ENCODE results near the gene KRTAP12-1.
A peak's percentile ranks its signal among the peaks of the same experiment; 100 is the strongest.

KRTAP12-1 gene

GRCh38 chr21:44710756-44711326 lies 28.9 kb upstream of the KRTAP12-1 start:
- no peak for DNase-seq

GRCh38 chr21:44710294-44710665 lies 28.3 kb upstream of the KRTAP12-1 start:
- no peak for DNase-seq

- DNase-seq = peak; percentile 10
These were observed 27.7 kb upstream of the KRTAP12-1 start for GRCh38 chr21:44709426-44710293.

- DNase-seq = no peak
These were observed 27.0 kb upstream of the KRTAP12-1 start for GRCh38 chr21:44708866-44709425.

GRCh38 chr21:44708213-44708865 lies 26.4 kb upstream of the KRTAP12-1 start:
- DNase-seq = no peak

GRCh38 chr21:44706706-44707581 lies 25.0 kb upstream of the KRTAP12-1 start:
- no peak for DNase-seq

- no peak for DNase-seq
These were observed 24.2 kb upstream of the KRTAP12-1 start for GRCh38 chr21:44706026-44706705.

- DNase-seq = no peak
These were observed 22.7 kb upstream of the KRTAP12-1 start for GRCh38 chr21:44704636-44705001.

GRCh38 chr21:44703731-44704635 lies 22.0 kb upstream of the KRTAP12-1 start:
- no peak for DNase-seq

- no peak for DNase-seq
These were observed 21.2 kb upstream of the KRTAP12-1 start for GRCh38 chr21:44702973-44703730.

GRCh38 chr21:44702111-44702972 lies 20.4 kb upstream of the KRTAP12-1 start:
- no peak for DNase-seq

GRCh38 chr21:44701541-44701940 lies 19.6 kb upstream of the KRTAP12-1 start:
- no peak for DNase-seq

GRCh38 chr21:44701023-44701400 lies 19.0 kb upstream of the KRTAP12-1 start:
- no peak for DNase-seq

- no peak for DNase-seq
These were observed 18.4 kb upstream of the KRTAP12-1 start for GRCh38 chr21:44700101-44701022.

GRCh38 chr21:44699502-44700001 lies 17.6 kb upstream of the KRTAP12-1 start:
- no peak for DNase-seq

GRCh38 chr21:44697811-44698734 lies 16.1 kb upstream of the KRTAP12-1 start:
- no peak for DNase-seq
